DND-41 (cell line): ENCODE data around the gene TNFAIP2.

Experiments used
- ATAC-seq: fragments of 200-7000 bp; cut with Tn5 transposase; 3 replicates; pipeline ENCODE4 v1.9.1; 2021; ENCODE audit warnings: low read depth; ENCODE audit not compliant: insufficient read depth
- DNase-seq: peaks from one replicate; pipeline ENCODE4 v3.0.0-alpha.2; 2020
- H2AFZ ChIP-seq: 2 replicates; pipeline ENCODE4 v1.6.0; 2012; ENCODE audit warnings: low read depth, low read length
- H3K27ac ChIP-seq: 2 replicates; pipeline ENCODE4 v1.5.1; 2012; ENCODE audit warnings: low read length, inconsistent platforms
- H3K27me3 ChIP-seq: fragments of 200-600 bp; sonication (generic); 2 replicates; pipeline ENCODE4 v1.6.0; 2012; ENCODE audit warnings: low read length, mild to moderate bottlenecking, inconsistent platforms; ENCODE audit not compliant: insufficient read depth, poor library complexity
- H3K36me3 ChIP-seq: 2 replicates; pipeline ENCODE4 v1.5.1; 2012; ENCODE audit warnings: low read length, inconsistent platforms; ENCODE audit not compliant: insufficient read depth
- H3K4me1 ChIP-seq: 2 replicates; pipeline ENCODE4 v1.5.1; 2012; ENCODE audit warnings: mild to moderate bottlenecking, low read length; ENCODE audit not compliant: insufficient read depth
- H3K4me2 ChIP-seq: 2 replicates; pipeline ENCODE4 v1.6.0; 2012; ENCODE audit warnings: mild to moderate bottlenecking, moderate library complexity, low read length, inconsistent platforms; ENCODE audit not compliant: insufficient read depth
- H3K4me3 ChIP-seq, 2 experiments: fragments of 200-600 bp in 1 of 2; shearing (Covaris generic) in 1 of 2; 2 replicates each; pipeline ENCODE4 v1.5.1; 2012 to 2016; ENCODE audit warnings: inconsistent platforms in 2 of 2, low read length in 2 of 2, mild to moderate bottlenecking in 2 of 2, low read depth in 1 of 2, moderate library complexity in 1 of 2
- H3K79me2 ChIP-seq: 2 replicates; pipeline ENCODE4 v1.6.0; 2012; ENCODE audit warnings: low read length, inconsistent platforms; ENCODE audit not compliant: insufficient read depth
- H3K9ac ChIP-seq: 2 replicates; pipeline ENCODE4 v1.6.0; 2012; ENCODE audit warnings: low read depth, mild to moderate bottlenecking, inconsistent platforms, low read length, moderate library complexity
- H3K9me3 ChIP-seq: 2 replicates; pipeline ENCODE4 v1.5.1; 2012; ENCODE audit warnings: low read length, moderate library complexity, mild to moderate bottlenecking, inconsistent platforms; ENCODE audit not compliant: insufficient read depth, severe bottlenecking
- H4K20me1 ChIP-seq: 2 replicates; pipeline ENCODE4 v1.6.0; 2012; ENCODE audit warnings: low read length; ENCODE audit not compliant: insufficient read depth
- EZH2 ChIP-seq: IDR thresholded peaks from 3 replicates; pipeline ENCODE4 v1.6.1; 2012; ENCODE audit warnings: borderline replicate concordance, low read depth, mild to moderate bottlenecking, moderate library complexity, low read length, inconsistent platforms; ENCODE audit not compliant: severe bottlenecking
- TF ChIP-seq, protein P1 (sequence below): IDR thresholded peaks from 2 replicates; pipeline ENCODE4 v1.5.1; 2012; ENCODE audit warnings: borderline replicate concordance, low read length, moderate library complexity, mild to moderate bottlenecking; ENCODE audit not compliant: poor library complexity, severe bottlenecking; ENCODE audit errors: extremely low read depth

Gene TNFAIP2

DNA sequence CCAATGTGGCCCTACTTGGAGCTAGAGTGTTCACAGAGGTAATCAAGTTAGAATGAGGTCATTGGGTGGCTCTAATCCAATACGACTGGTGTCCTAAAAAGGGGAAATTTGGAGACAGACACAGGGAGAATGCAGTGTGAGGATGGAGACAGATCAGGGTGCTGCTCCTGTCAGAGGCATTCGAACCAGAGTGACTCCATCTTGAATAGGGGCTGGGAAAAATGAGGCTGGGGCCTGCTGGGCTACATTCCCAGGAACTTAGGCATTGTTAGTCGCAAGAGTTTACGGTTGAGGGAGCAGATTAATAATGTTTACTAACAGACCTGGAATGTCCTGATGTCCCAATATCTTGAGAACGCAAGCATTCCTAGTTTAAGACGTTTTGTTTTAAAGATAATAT lies 20.2 kb downstream of the TNFAIP2 start:
- no peaks in the 10 kb centered on the region for H3K36me3 ChIP-seq
- DNase-seq (no peak), ATAC-seq (no peak)
- H4K20me1 ChIP-seq: no peaks in the 10 kb centered on the region
- H3K79me2 ChIP-seq: no peaks in the 10 kb centered on the region
- H2AFZ ChIP-seq: no peak overlapping the region
- H3K9ac ChIP-seq: no peak overlapping the region
- no peak for TF ChIP-seq EZH2
- TF ChIP-seq, protein P1, sequence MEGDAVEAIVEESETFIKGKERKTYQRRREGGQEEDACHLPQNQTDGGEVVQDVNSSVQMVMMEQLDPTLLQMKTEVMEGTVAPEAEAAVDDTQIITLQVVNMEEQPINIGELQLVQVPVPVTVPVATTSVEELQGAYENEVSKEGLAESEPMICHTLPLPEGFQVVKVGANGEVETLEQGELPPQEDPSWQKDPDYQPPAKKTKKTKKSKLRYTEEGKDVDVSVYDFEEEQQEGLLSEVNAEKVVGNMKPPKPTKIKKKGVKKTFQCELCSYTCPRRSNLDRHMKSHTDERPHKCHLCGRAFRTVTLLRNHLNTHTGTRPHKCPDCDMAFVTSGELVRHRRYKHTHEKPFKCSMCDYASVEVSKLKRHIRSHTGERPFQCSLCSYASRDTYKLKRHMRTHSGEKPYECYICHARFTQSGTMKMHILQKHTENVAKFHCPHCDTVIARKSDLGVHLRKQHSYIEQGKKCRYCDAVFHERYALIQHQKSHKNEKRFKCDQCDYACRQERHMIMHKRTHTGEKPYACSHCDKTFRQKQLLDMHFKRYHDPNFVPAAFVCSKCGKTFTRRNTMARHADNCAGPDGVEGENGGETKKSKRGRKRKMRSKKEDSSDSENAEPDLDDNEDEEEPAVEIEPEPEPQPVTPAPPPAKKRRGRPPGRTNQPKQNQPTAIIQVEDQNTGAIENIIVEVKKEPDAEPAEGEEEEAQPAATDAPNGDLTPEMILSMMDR: no peak
- H3K27ac ChIP-seq: no peak overlapping the region
- no peak overlapping the region for H3K4me2 ChIP-seq
- no peaks in the 10 kb centered on the region for H3K4me1 ChIP-seq
- peaks cover 5% of the 10 kb centered on the region for H3K27me3 ChIP-seq
- no peak overlapping the region for H3K4me3 ChIP-seq
- H3K9me3 ChIP-seq: no peaks in the 10 kb centered on the region

DNA sequence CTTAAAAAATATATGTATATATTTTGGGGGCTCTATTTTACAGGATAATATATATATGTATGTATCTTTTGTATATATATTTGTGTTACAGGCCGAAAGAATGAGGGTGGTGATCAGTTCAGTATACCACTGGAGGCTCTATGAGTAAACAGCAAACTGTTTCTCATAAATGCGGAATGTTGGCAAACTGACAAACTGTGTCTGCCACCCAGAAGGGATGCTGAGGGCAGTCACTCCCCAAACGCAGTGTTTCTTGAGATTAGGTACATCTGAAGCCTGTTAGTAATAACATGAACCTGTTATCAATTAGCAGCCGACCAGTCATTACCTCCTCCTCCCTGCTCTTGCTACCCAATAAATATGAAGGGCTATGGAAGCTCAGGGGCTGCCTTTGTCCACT lies 20.8 kb downstream of the TNFAIP2 start:
- ATAC-seq (no peak), DNase-seq (no peak)
- no peaks in the 10 kb centered on the region for H3K4me1 ChIP-seq
- TF ChIP-seq, protein P1: no peak
- TF ChIP-seq EZH2: no peak
- H4K20me1 ChIP-seq: no peaks in the 10 kb centered on the region
- no peak overlapping the region for H2AFZ ChIP-seq
- H3K9me3 ChIP-seq: no peaks in the 10 kb centered on the region
- no peak overlapping the region for H3K27ac ChIP-seq
- H3K4me2 ChIP-seq: no peak overlapping the region
- H3K36me3 ChIP-seq: no peaks in the 10 kb centered on the region
- no peak overlapping the region for H3K4me3 ChIP-seq
- no peak overlapping the region for H3K9ac ChIP-seq
- peaks cover 5% of the 10 kb centered on the region for H3K27me3 ChIP-seq
- H3K79me2 ChIP-seq: no peaks in the 10 kb centered on the region

DNA sequence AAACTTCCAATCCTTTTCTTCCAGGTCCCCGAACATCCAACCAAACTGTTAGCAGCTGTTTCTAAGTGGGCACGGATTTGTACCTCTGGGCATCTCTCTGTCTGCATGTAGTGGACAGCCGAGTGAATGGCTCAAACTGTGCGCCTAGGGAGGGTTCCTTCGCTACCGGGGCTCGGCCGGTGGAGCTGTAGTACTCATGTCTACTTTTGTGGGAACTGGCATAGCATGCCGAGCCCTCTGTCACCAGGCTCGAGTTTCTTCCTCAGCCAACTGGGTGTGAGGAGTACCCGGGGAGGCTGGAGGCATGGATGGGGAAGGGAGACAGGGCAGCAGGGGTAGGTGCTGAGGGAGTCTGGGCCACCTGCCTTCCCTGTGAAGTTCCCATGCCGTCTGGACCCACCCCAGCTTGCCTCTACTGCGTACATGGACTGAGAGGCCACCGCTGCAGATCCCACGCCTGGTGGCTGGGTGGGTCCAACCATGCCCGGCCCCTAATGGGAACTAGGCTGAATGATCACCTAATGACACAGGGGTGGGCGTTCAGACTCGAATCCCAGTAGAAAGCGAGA lies 23.0 kb downstream of the TNFAIP2 start:
- DNase-seq: no peak

More for the DNA sequence above, 23.0 kb downstream of the TNFAIP2 start:
- ATAC-seq: no peak
- H3K4me3 ChIP-seq: no peak overlapping the region
- no peak overlapping the region for H3K9ac ChIP-seq
- no peaks in the 10 kb centered on the region for H3K9me3 ChIP-seq
- no peaks in the 10 kb centered on the region for H3K36me3 ChIP-seq
- TF ChIP-seq EZH2: no peak
- TF ChIP-seq, protein P1: no peak
- no peaks in the 10 kb centered on the region for H3K4me1 ChIP-seq
- H3K27ac ChIP-seq: no peak overlapping the region
- H2AFZ ChIP-seq: no peak overlapping the region
- peaks cover 5% of the 10 kb centered on the region for H3K27me3 ChIP-seq
- H3K79me2 ChIP-seq: no peaks in the 10 kb centered on the region
- H3K4me2 ChIP-seq: no peak overlapping the region
- no peaks in the 10 kb centered on the region for H4K20me1 ChIP-seq
